SK-N-SH treated with all-trans-retinoic acid at 6 μM for 48 hours (cell line): ENCODE results near the gene C3orf85.

Experiments
- ATAC-seq: fragments of 200-7000 bp; cut with Tn5 transposase; 3 replicates; pipeline ENCODE4 v1.9.1; 2020; ENCODE audit warnings: mild to moderate bottlenecking, moderate library complexity
- ARNTL ChIP-seq: fragments of 450-650 bp; formaldehyde crosslinking; IDR thresholded peaks from 2 replicates; pipeline ENCODE4 v1.5.0; 2020; ENCODE audit warnings: low read depth, mild to moderate bottlenecking, moderate library complexity, borderline replicate concordance
- BACH2 ChIP-seq: fragments of 250-450 bp; sonication (Bioruptor Pico); IDR thresholded peaks from 2 replicates; pipeline ENCODE4 v1.9.0; 2021; ENCODE audit warnings: mild to moderate bottlenecking, borderline replicate concordance
- CSDC2 ChIP-seq: fragments of 250-450 bp; sonication (Bioruptor Pico); IDR thresholded peaks from 2 replicates; pipeline ENCODE4 v1.5.0; 2020; ENCODE audit warnings: mild to moderate bottlenecking, moderate library complexity
- ESRRG ChIP-seq: fragments of 250-450 bp; sonication (Bioruptor Pico); IDR thresholded peaks from 2 replicates; pipeline ENCODE4 v1.6.1; 2021; ENCODE audit warnings: mild to moderate bottlenecking
- ISL1 ChIP-seq: fragments of 250-450 bp; sonication (Bioruptor Pico); IDR thresholded peaks from 2 replicates; pipeline ENCODE4 v2.1.2; 2022; ENCODE audit warnings: mild to moderate bottlenecking, moderate library complexity
- OSR1 ChIP-seq: fragments of 250-450 bp; sonication (Bioruptor Pico); IDR thresholded peaks from 2 replicates; pipeline ENCODE4 v1.8.0; 2022; ENCODE audit warnings: moderate library complexity, mild to moderate bottlenecking, inconsistent platforms
- PPARA ChIP-seq: fragments of 250-450 bp; sonication (Bioruptor Pico); IDR thresholded peaks from 2 replicates; pipeline ENCODE4 v1.5.0; 2020; ENCODE audit warnings: mild to moderate bottlenecking, borderline replicate concordance
- RARB ChIP-seq: fragments of 250-450 bp; sonication (Bioruptor Pico); IDR thresholded peaks from 2 replicates; pipeline ENCODE4 v1.8.0; 2021; ENCODE audit warnings: mild to moderate bottlenecking, moderate library complexity
- SNAI2 ChIP-seq: fragments of 250-450 bp; sonication (Bioruptor Pico); IDR thresholded peaks from 2 replicates; pipeline ENCODE4 v1.5.0; 2020; ENCODE audit warnings: mild to moderate bottlenecking, moderate library complexity
- TCF4 ChIP-seq: fragments of 250-450 bp; sonication (Bioruptor Pico); IDR thresholded peaks from 2 replicates; pipeline ENCODE4 v1.8.0; 2021; ENCODE audit warnings: mild to moderate bottlenecking, moderate library complexity, borderline replicate concordance
- TOX ChIP-seq: fragments of 250-450 bp; sonication (Bioruptor Pico); IDR thresholded peaks from 2 replicates; pipeline ENCODE4 v1.8.0; 2021; ENCODE audit warnings: mild to moderate bottlenecking, moderate library complexity, borderline replicate concordance
- ZC3H10 ChIP-seq: fragments of 250-450 bp; sonication (Bioruptor Pico); IDR thresholded peaks from 2 replicates; pipeline ENCODE4 v1.5.1; 2021; ENCODE audit warnings: mild to moderate bottlenecking, moderate library complexity
- ZFP3 ChIP-seq: fragments of 250-450 bp; sonication (Bioruptor Pico); IDR thresholded peaks from 2 replicates; pipeline ENCODE4 v1.5.0; 2020; ENCODE audit warnings: mild to moderate bottlenecking, moderate library complexity
- ZFP30 ChIP-seq: fragments of 450-650 bp; formaldehyde crosslinking; IDR thresholded peaks from 2 replicates; pipeline ENCODE4 v1.5.0; 2022; ENCODE audit warnings: mild to moderate bottlenecking, moderate library complexity
- ZNF565 ChIP-seq: fragments of 450-650 bp; formaldehyde crosslinking; conservative IDR thresholded peaks from 2 replicates; pipeline ENCODE4 v1.5.0; 2020; ENCODE audit warnings: low read depth, mild to moderate bottlenecking, moderate library complexity
- ZNF8 ChIP-seq: fragments of 450-650 bp; formaldehyde crosslinking; IDR thresholded peaks from 2 replicates; pipeline ENCODE4 v1.5.0; 2020; ENCODE audit warnings: mild to moderate bottlenecking, moderate library complexity
- TF ChIP-seq, protein P1 (sequence below): fragments of 250-450 bp; sonication (Bioruptor Pico); IDR thresholded peaks from 2 replicates; pipeline ENCODE4 v1.8.0; 2021; ENCODE audit warnings: low read depth, mild to moderate bottlenecking, moderate library complexity, borderline replicate concordance
- TF ChIP-seq, protein P2 (sequence below): fragments of 250-450 bp; sonication (Bioruptor Pico); IDR thresholded peaks from 2 replicates; pipeline ENCODE4 v1.5.1; 2020; ENCODE audit warnings: low read depth, mild to moderate bottlenecking, moderate library complexity
- TF ChIP-seq, protein P3 (sequence below): fragments of 250-450 bp; sonication (Bioruptor Pico); IDR thresholded peaks from 2 replicates; pipeline ENCODE4 v1.8.0; 2020; ENCODE audit warnings: mild to moderate bottlenecking, moderate library complexity, borderline replicate concordance
- TF ChIP-seq, protein P4 (sequence below): fragments of 250-450 bp; sonication (Bioruptor Pico); IDR thresholded peaks from 2 replicates; pipeline ENCODE4 v1.5.0; 2020; ENCODE audit warnings: mild to moderate bottlenecking, moderate library complexity

C3orf85 gene

DNA sequence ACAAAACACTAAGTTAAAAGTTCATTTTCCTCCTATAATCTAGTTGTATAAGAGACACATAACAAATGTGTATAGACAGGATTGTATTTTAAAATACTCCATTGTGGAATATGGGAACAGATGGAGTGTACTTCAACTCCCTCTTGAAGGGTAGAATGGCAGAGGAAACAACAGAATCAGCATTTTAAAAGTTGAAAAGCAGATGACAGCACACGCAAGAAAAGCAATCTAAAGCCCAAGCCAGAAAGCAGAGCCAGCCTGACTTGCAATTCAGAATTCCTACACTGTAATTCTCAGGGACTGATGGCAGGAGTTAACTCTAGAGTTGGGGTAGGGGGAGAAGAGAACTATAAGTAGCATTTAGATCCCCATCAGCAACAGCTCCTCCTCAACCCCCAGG lies 41.4 kb upstream of the C3orf85 start (continued):
- TF ChIP-seq, protein P1, sequence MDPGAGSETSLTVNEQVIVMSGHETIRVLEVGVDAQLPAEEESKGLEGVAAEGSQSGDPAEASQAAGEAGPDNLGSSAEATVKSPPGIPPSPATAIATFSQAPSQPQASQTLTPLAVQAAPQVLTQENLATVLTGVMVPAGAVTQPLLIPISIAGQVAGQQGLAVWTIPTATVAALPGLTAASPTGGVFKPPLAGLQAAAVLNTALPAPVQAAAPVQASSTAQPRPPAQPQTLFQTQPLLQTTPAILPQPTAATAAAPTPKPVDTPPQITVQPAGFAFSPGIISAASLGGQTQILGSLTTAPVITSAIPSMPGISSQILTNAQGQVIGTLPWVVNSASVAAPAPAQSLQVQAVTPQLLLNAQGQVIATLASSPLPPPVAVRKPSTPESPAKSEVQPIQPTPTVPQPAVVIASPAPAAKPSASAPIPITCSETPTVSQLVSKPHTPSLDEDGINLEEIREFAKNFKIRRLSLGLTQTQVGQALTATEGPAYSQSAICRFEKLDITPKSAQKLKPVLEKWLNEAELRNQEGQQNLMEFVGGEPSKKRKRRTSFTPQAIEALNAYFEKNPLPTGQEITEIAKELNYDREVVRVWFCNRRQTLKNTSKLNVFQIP (CRISPR knock-in tag): no peak
- TF ChIP-seq ARNTL (CRISPR knock-in tag) (no peak), SNAI2 (CRISPR knock-in tag) (no peak), BACH2 (CRISPR knock-in tag) (no peak), PPARA (CRISPR knock-in tag) (no peak), RARB (CRISPR knock-in tag) (no peak)

GRCh38 chr3:109098079-109098644 lies 38.4 kb upstream of the C3orf85 start:
- peak; percentile 63 for ATAC-seq
- TF ChIP-seq TCF4 (CRISPR knock-in tag) (no peak), ZNF8 (no peak), SNAI2 (CRISPR knock-in tag) (no peak)

DNA sequence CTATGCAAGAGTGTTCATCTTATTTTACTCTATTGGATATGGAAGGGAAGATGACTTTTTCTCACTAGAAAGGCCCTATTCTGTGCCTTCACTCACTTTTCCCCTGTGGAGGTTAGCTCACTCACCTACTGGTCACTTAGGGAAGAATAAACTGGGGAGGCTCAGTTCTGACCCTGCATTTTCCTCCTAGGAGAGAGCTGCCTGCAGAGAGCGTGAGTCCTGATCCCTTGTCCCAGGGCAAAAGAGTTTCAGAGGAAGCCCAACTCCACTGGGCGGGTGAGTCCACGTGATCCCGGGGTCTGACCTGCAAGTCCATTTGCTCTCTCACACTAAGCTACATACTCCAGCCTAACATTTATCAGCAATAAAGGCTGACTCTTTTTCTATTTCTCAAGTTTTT lies 26.9 kb upstream of the C3orf85 start:
- TF ChIP-seq ESRRG (no peak), ISL1 (CRISPR knock-in tag) (no peak), BACH2 (CRISPR knock-in tag) (no peak), RARB (CRISPR knock-in tag) (no peak), TCF4 (CRISPR knock-in tag) (no peak)
- TF ChIP-seq, protein P2, sequence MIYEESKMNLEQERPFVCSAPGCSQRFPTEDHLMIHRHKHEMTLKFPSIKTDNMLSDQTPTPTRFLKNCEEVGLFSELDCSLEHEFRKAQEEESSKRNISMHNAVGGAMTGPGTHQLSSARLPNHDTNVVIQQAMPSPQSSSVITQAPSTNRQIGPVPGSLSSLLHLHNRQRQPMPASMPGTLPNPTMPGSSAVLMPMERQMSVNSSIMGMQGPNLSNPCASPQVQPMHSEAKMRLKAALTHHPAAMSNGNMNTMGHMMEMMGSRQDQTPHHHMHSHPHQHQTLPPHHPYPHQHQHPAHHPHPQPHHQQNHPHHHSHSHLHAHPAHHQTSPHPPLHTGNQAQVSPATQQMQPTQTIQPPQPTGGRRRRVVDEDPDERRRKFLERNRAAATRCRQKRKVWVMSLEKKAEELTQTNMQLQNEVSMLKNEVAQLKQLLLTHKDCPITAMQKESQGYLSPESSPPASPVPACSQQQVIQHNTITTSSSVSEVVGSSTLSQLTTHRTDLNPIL: no peak
- ATAC-seq: no peak

DNA sequence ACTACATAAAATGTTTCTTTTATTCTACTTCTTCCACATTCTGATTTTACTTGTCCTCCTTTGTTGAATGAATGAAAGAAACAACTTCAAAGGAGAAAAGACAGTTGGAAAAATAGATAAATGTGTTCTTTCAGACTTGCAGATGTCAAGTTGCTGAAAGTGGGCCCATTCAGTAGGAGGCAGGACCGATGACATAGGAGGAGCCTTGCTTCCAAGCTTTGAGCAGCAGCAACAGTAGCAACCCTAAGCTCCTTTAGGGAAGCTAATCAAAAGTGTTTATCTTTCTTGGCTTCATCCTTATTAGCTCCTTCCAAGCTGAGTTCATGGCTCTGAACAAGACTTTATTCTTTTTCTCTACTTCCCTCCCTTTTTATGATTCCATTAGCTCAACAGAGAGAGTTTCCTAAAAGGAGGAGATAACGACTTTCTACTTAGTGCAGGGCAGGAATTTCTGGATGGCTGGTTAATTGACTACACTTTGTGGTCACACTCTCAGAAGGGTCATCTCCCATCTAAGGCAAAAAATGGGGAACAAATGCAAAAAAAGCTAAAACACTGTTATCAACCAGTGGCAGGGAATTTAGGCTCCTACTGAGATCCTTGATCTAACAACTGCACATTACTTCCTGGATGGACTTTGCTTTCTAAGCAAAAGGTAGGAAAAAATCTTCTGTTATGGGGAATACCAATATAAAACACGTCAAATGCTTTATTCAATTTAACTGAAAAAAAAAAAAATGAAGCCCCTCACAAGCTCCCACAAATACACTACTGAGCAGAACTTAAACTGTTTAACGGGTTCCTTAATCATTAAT lies 23.4 kb upstream of the C3orf85 start:
- TF ChIP-seq, protein P3, sequence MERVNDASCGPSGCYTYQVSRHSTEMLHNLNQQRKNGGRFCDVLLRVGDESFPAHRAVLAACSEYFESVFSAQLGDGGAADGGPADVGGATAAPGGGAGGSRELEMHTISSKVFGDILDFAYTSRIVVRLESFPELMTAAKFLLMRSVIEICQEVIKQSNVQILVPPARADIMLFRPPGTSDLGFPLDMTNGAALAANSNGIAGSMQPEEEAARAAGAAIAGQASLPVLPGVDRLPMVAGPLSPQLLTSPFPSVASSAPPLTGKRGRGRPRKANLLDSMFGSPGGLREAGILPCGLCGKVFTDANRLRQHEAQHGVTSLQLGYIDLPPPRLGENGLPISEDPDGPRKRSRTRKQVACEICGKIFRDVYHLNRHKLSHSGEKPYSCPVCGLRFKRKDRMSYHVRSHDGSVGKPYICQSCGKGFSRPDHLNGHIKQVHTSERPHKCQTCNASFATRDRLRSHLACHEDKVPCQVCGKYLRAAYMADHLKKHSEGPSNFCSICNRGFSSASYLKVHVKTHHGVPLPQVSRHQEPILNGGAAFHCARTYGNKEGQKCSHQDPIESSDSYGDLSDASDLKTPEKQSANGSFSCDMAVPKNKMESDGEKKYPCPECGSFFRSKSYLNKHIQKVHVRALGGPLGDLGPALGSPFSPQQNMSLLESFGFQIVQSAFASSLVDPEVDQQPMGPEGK: no peak
- no peak for TF ChIP-seq OSR1
- TF ChIP-seq, protein P2: no peak
- no peak for TF ChIP-seq ZFP3 (CRISPR knock-in tag)
- TF ChIP-seq, protein P1 (CRISPR knock-in tag): no peak
- TF ChIP-seq PPARA (CRISPR knock-in tag): no peak
- no peak for TF ChIP-seq ESRRG
- no peak for ATAC-seq

DNA sequence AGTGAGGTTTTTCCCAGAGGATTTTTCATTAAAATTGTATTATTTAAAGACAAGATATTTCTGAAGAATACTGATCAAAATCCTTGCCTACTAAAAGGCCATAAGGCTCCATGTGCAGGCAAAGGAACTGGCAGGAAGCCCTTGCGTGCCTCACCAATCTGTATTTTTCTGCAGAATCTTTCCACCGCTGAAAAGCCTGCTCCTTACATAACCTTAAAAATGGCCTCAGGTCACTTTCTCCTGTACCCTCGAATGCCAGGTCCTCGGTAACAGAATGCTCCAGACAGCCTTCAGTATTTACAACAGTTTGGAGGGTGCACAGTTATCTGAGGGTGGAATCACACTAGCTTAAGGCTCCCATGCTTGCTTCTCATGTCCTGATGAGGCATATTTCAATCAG lies 21.8 kb upstream of the C3orf85 start:
- no peak for TF ChIP-seq ZC3H10
- TF ChIP-seq TOX: no peak
- TF ChIP-seq ZNF565 (CRISPR knock-in tag): no peak
- no peak for TF ChIP-seq ZFP30 (CRISPR knock-in tag)
- no peak for TF ChIP-seq ARNTL (CRISPR knock-in tag)
- no peak for TF ChIP-seq BACH2 (CRISPR knock-in tag)
- TF ChIP-seq, protein P4, sequence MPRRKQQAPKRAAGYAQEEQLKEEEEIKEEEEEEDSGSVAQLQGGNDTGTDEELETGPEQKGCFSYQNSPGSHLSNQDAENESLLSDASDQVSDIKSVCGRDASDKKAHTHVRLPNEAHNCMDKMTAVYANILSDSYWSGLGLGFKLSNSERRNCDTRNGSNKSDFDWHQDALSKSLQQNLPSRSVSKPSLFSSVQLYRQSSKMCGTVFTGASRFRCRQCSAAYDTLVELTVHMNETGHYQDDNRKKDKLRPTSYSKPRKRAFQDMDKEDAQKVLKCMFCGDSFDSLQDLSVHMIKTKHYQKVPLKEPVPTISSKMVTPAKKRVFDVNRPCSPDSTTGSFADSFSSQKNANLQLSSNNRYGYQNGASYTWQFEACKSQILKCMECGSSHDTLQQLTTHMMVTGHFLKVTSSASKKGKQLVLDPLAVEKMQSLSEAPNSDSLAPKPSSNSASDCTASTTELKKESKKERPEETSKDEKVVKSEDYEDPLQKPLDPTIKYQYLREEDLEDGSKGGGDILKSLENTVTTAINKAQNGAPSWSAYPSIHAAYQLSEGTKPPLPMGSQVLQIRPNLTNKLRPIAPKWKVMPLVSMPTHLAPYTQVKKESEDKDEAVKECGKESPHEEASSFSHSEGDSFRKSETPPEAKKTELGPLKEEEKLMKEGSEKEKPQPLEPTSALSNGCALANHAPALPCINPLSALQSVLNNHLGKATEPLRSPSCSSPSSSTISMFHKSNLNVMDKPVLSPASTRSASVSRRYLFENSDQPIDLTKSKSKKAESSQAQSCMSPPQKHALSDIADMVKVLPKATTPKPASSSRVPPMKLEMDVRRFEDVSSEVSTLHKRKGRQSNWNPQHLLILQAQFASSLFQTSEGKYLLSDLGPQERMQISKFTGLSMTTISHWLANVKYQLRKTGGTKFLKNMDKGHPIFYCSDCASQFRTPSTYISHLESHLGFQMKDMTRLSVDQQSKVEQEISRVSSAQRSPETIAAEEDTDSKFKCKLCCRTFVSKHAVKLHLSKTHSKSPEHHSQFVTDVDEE: no peak
- TF ChIP-seq ZNF8: no peak
- TF ChIP-seq CSDC2: no peak
- TF ChIP-seq, protein P3: no peak
- TF ChIP-seq PPARA (CRISPR knock-in tag): no peak
- ATAC-seq: no peak
